ENCODE data around the gene ANGPTL2. TPM values are rescaled to one million over a fixed set of nuclear protein-coding genes. Genes with fewer than 3 reads are reported as not detected.

Gene ANGPTL2
- total RNA-seq, 4 donors from 2014 or later, result 36.5 to 52.5 (median 50.8) TPM

DNA sequence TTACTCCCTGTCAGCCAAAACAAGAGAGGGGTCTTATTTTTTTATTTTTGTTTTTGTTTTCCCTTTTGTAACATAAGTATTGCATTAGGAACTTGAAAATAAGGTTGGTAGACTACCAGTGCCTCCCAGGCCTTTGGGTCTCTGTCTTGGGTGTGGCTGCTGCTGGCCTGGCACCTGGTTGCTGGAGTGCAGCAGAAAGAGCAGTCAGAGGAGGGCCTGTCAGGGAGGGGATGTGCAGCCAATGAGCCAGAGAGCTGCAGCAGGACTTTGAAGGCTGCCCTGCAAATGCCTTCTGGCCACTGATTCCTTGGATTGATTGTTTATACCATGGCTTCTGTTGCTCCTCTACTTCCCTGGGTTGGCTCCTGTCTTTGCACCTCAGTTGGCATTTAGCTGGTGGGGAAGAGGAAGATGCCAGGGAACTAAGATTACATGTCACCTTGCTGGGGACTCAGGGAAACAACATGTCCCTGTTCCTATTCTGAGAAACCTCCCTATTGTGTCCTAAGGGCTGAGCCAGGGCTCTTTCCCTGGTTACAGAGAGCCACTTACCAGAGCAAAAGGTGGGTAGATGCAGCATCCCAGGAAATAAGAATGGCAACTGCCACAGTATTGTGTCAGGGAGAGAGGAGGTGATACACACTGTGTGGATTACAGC, 66.6 kb downstream of the ANGPTL2 start:
- H3K27ac ChIP-seq, result no peak overlapping the region
- ATAC-seq, result no peak
- no peaks in the 10 kb centered on the region for H3K27me3 ChIP-seq
- H3K4me3 ChIP-seq, result no peak overlapping the region
- no peaks in the 10 kb centered on the region for H3K9me3 ChIP-seq
- H3K4me1 ChIP-seq, result peaks cover 0 to 67% (median 32%) of the 10 kb centered on the region in 3 donors
- no peaks in the 10 kb centered on the region for H3K36me3 ChIP-seq
- no peak for TF ChIP-seq POLR2A (IDR thresholded peaks at IDR 0.05)
- no peak for TF ChIP-seq POLR2AphosphoS5 (IDR thresholded peaks at IDR 0.05)
- TF ChIP-seq EP300 (IDR thresholded peaks at IDR 0.05), result no peak

DNA sequence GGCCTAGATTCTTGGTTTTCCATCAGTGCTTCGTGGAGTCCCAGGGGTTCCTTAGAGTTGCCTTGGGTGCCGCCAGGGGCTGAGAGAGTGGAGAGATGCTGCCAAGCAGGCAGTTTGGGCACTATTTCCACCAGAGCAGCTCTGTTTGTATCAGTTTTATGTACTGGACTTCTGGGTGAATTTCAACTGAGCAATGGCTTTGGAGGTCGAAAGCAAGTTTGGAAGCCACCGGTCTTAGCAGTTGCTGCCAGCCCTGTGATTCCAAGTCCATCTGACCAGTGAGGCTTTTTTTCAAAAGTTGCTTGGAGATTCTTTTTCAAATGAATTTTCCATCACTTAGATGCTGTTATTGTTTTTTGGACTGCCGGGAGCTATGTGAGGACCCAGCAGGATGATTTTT, 68.5 kb downstream of the ANGPTL2 start:
- 25 to 40% methylated on average over 1 to 4 of the region's 5 CpGs for WGBS, 2 donors (ENCODE audit: low coverage in 1 of 2)
- TF ChIP-seq, protein P1, sequence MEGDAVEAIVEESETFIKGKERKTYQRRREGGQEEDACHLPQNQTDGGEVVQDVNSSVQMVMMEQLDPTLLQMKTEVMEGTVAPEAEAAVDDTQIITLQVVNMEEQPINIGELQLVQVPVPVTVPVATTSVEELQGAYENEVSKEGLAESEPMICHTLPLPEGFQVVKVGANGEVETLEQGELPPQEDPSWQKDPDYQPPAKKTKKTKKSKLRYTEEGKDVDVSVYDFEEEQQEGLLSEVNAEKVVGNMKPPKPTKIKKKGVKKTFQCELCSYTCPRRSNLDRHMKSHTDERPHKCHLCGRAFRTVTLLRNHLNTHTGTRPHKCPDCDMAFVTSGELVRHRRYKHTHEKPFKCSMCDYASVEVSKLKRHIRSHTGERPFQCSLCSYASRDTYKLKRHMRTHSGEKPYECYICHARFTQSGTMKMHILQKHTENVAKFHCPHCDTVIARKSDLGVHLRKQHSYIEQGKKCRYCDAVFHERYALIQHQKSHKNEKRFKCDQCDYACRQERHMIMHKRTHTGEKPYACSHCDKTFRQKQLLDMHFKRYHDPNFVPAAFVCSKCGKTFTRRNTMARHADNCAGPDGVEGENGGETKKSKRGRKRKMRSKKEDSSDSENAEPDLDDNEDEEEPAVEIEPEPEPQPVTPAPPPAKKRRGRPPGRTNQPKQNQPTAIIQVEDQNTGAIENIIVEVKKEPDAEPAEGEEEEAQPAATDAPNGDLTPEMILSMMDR (IDR thresholded peaks at IDR 0.05), result no peak
- TF ChIP-seq POLR2AphosphoS5 (IDR thresholded peaks at IDR 0.05) (no peak), EP300 (IDR thresholded peaks at IDR 0.05) (no peak), POLR2A (IDR thresholded peaks at IDR 0.05) (no peak)
- H3K27ac ChIP-seq, result peak overlapping the region; percentile 4 to 75 (median 71)
- no peak for ATAC-seq
- no peaks in the 10 kb centered on the region for H3K27me3 ChIP-seq
- no peaks in the 10 kb centered on the region for H3K9me3 ChIP-seq
- H3K4me1 ChIP-seq, result peaks cover 0 to 61% (median 22%) of the 10 kb centered on the region in 3 donors
- no peaks in the 10 kb centered on the region for H3K36me3 ChIP-seq
- H3K4me3 ChIP-seq, result no peak overlapping the region

DNA sequence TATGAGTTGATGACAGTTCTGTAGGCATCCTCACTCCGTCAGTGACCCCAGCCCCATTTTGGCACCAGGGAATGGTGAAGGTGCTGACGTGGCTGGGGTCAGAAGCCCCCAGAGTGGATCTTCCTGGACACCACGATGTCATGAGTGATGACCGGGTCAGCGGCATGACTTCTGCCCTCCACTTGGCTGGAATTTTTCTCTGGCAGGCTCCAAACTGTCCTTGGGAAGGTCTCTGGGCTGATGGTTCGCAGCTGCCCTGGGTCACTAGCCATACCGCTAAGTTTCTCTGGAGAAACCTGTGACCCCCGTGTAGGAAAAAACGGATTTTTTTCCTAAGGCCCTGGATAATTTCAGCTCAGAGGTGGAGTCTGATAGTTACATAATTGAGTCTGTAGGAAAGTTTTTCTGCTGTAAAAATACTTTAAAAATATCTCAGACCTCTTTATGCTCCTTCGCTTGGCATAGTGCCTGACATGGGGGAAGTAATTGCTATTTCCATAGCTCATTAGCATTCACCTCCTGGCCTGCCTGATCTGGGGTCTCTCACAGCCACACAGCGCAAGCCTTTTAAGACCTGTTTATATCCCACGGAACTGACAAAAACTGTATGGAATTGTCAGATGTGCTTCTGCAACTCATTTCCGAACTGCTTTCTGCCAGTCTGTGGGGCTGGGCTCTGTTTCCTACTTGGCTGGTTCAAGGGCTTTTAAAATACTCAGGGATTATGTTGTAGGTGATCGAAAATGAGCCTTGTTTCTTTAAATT, 69.2 kb downstream of the ANGPTL2 start:
- WGBS, 2 donors (ENCODE audit: low coverage in 1 of 2), result 14 to 33% methylated on average over 9 of the region's 14 CpGs
- TF ChIP-seq, protein P1 (IDR thresholded peaks at IDR 0.05), result no peak
- H3K4me1 ChIP-seq, result peaks cover 0 to 54% (median 18%) of the 10 kb centered on the region in 3 donors
- H3K4me3 ChIP-seq, result no peak overlapping the region
- H3K9me3 ChIP-seq, result no peaks in the 10 kb centered on the region
- ATAC-seq, result no peak
- H3K27me3 ChIP-seq, result no peaks in the 10 kb centered on the region
- H3K27ac ChIP-seq, result peak overlapping the region; percentile 4 to 75 (median 71)
- H3K36me3 ChIP-seq, result no peaks in the 10 kb centered on the region

DNA sequence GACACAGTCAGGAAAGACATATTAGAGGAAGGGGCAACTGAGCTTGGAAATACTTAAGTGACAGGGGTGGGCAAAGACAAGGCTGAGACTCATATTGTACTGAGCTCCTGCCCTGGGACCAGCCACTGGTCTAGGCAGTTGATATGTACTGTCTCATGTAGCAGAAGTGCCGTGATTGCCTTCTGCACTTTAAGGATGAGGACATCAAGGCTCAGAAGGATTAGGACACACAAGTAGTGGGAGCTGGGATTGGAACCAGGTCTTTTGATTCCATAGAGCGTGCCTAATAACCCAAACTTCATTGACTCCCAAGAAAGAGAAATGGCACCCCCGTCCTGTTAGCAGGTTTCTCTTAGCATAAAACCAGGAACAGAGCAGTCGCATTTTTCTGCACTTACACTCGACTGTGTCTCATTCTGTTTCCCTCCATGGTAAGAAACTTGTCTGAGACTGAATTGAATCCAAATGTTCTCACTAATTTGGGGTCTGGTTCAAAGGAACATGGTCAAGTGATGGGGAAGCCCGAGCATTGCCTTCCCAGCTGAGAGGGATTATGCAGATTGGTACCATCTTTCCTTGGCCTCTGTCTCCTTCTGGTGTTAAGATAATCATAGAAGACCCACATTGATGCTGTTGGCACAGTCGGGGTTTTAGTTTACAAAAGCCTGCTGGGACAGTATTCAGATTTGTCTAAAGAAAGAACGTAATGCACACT, 70.4 kb downstream of the ANGPTL2 start:
- Histone ChIP-seq H3K27me3 (no peaks in the 10 kb centered on the region), H3K27ac (peak overlapping the region in 1 of 4 donors; percentile 71), H3K36me3 (no peaks in the 10 kb centered on the region), H3K4me1 (peaks cover 0 to 42% (median 18%) of the 10 kb centered on the region in 3 donors), H3K4me3 (no peak overlapping the region), H3K9me3 (no peaks in the 10 kb centered on the region)
- 65 to 85% methylated on average over 5 to 8 of the region's 8 CpGs for WGBS, 2 donors (ENCODE audit: low coverage in 1 of 2)
- TF ChIP-seq POLR2A (IDR thresholded peaks at IDR 0.05) (no peak), EP300 (IDR thresholded peaks at IDR 0.05) (no peak), POLR2AphosphoS5 (IDR thresholded peaks at IDR 0.05) (no peak)
- TF ChIP-seq, protein P1 (IDR thresholded peaks at IDR 0.05), result no peak
- no peak for ATAC-seq

DNA sequence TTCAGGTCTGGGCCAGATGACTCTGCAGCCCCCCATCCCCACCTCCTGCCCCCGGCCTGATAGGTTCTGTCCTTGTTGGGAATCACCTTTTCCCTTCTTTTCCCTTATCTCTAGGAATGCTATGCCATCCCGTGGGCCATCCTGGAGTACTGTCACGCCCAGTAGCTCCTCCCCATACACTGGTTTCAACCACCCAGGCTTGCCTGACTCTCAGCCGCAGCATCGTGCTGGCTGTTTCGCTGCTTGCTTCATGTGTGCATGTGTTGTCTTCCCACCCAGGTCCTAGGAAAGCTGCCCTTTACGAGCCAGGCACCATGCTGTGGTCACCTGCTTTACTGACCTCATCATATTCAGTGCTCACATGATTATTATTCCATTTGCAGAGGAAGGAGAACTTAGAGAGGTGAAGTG, 71.8 kb downstream of the ANGPTL2 start:
- 73 to 87% methylated on average over 5 to 6 of the region's 7 CpGs for WGBS, 2 donors (ENCODE audit: low coverage in 1 of 2)
- no peak for ATAC-seq
- Histone ChIP-seq H3K27me3 (no peaks in the 10 kb centered on the region), H3K4me1 (peaks cover 0 to 37% (median 18%) of the 10 kb centered on the region in 3 donors), H3K36me3 (no peaks in the 10 kb centered on the region), H3K9me3 (no peaks in the 10 kb centered on the region), H3K4me3 (no peak overlapping the region), H3K27ac (no peak overlapping the region)
- no peak for TF ChIP-seq EP300 (IDR thresholded peaks at IDR 0.05)
- TF ChIP-seq POLR2A (IDR thresholded peaks at IDR 0.05), result no peak
- TF ChIP-seq, protein P1 (IDR thresholded peaks at IDR 0.05), result no peak
- TF ChIP-seq POLR2AphosphoS5 (IDR thresholded peaks at IDR 0.05), result no peak
